H9 (cell line): ENCODE measurements around the gene IGF2R. TPM values are rescaled to one million over a fixed set of nuclear protein-coding genes. Genes with fewer than 3 reads are reported as not detected.
A peak's percentile ranks its signal among the peaks of the same experiment; 100 is the strongest.

Source experiments
- DNase-seq: peaks from one replicate; pipeline ENCODE4 v3.0.0-alpha.2; 2017
- H2AFZ ChIP-seq: one replicate; pipeline ENCODE4 v1.6.1; 2013; ENCODE audit warnings: mild to moderate bottlenecking, low read length, control low read depth, moderate library complexity
- H2AK5ac ChIP-seq: 2 replicates; pipeline ENCODE4 v1.6.1; 2013; ENCODE audit warnings: low read length, control low read depth, mixed read lengths; ENCODE audit not compliant: insufficient read length
- H2BK120ac ChIP-seq: one replicate; pipeline ENCODE4 v1.6.1; 2013; ENCODE audit warnings: low read depth, mild to moderate bottlenecking, low read length, control low read depth, inconsistent platforms; ENCODE audit not compliant: poor library complexity, severe bottlenecking
- H2BK12ac ChIP-seq: 2 replicates; pipeline ENCODE4 v1.6.1; 2013; ENCODE audit warnings: low read length, control low read depth, mixed read lengths, low read depth; ENCODE audit not compliant: insufficient read length
- H2BK15ac ChIP-seq: 2 replicates; pipeline ENCODE4 v1.6.1; 2013; ENCODE audit warnings: low read depth, low read length, control low read depth
- H2BK20ac ChIP-seq: one replicate; pipeline ENCODE4 v1.6.1; 2013; ENCODE audit warnings: low read depth, mild to moderate bottlenecking, low read length, control low read depth, inconsistent platforms; ENCODE audit not compliant: poor library complexity, severe bottlenecking
- H2BK5ac ChIP-seq: 2 replicates; pipeline ENCODE4 v1.6.1; 2013; ENCODE audit warnings: low read length, control low read depth, mixed read lengths; ENCODE audit not compliant: insufficient read length
- H3K14ac ChIP-seq: 2 replicates; pipeline ENCODE4 v1.6.1; 2013; ENCODE audit warnings: low read length, control low read depth; ENCODE audit not compliant: insufficient read depth
- H3K18ac ChIP-seq: 2 replicates; pipeline ENCODE4 v1.6.1; 2013; ENCODE audit warnings: low read depth, mild to moderate bottlenecking, mixed read lengths, low read length, control low read depth; ENCODE audit not compliant: insufficient read length
- H3K23ac ChIP-seq: 2 replicates; pipeline ENCODE4 v1.6.1; 2013; ENCODE audit warnings: low read length, control low read depth, mixed read lengths, low read depth; ENCODE audit not compliant: insufficient read length
- H3K23me2 ChIP-seq: 2 replicates; pipeline ENCODE4 v1.6.1; 2013; ENCODE audit warnings: low read depth, mild to moderate bottlenecking, mixed read lengths, low read length, control low read depth; ENCODE audit not compliant: insufficient read length, poor library complexity, severe bottlenecking
- H3K27ac ChIP-seq: 2 replicates; pipeline ENCODE4 v1.5.1; 2013; ENCODE audit warnings: low read length, control low read depth, mixed read lengths, low read depth; ENCODE audit not compliant: insufficient read length
- H3K27me3 ChIP-seq: 2 replicates; pipeline ENCODE4 v1.6.1; 2013; ENCODE audit warnings: low read length, control low read depth, inconsistent platforms; ENCODE audit not compliant: insufficient read depth
- H3K4ac ChIP-seq: 2 replicates; pipeline ENCODE4 v1.6.1; 2013; ENCODE audit warnings: low read depth, mild to moderate bottlenecking, control low read depth, inconsistent platforms, low read length, moderate library complexity
- H3K4me1 ChIP-seq: 2 replicates; pipeline ENCODE4 v1.6.1; 2013; ENCODE audit warnings: low read length, control low read depth, inconsistent platforms; ENCODE audit not compliant: insufficient read depth
- H3K4me2 ChIP-seq: 2 replicates; pipeline ENCODE4 v1.6.1; 2013; ENCODE audit warnings: low read length, control low read depth, mixed read lengths; ENCODE audit not compliant: insufficient read length, insufficient read depth
- H3K56ac ChIP-seq: 2 replicates; pipeline ENCODE4 v1.6.1; 2013; ENCODE audit warnings: low read depth, mild to moderate bottlenecking, mixed read lengths, low read length, control low read depth; ENCODE audit not compliant: insufficient read length
- H3K79me1 ChIP-seq: 2 replicates; pipeline ENCODE4 v1.6.1; 2013; ENCODE audit warnings: low read depth, mild to moderate bottlenecking, moderate library complexity, low read length, control low read depth, inconsistent platforms; ENCODE audit not compliant: insufficient read depth, poor library complexity, severe bottlenecking
- H3K79me2 ChIP-seq: 2 replicates; pipeline ENCODE4 v1.6.1; 2013; ENCODE audit warnings: low read length, control low read depth, inconsistent platforms; ENCODE audit not compliant: insufficient read depth
- H3K9ac ChIP-seq: 2 replicates; pipeline ENCODE4 v1.6.1; 2013; ENCODE audit warnings: low read length, control low read depth, mixed read lengths; ENCODE audit not compliant: insufficient read length; ENCODE audit errors: extremely low read depth
- H3K9me3 ChIP-seq: one replicate; pipeline ENCODE4 v1.6.1; 2013; ENCODE audit warnings: low read depth, low read length, inconsistent platforms; ENCODE audit not compliant: control insufficient read depth
- H3T11ph ChIP-seq: one replicate; pipeline ENCODE4 v1.6.1; 2013; ENCODE audit warnings: mild to moderate bottlenecking, low read length, control low read depth, inconsistent platforms
- H4K20me1 ChIP-seq: one replicate; pipeline ENCODE4 v1.6.1; 2013; ENCODE audit not compliant: control insufficient read depth, insufficient read length, insufficient read depth
- H4K5ac ChIP-seq: 2 replicates; pipeline ENCODE4 v1.6.1; 2013; ENCODE audit warnings: low read depth, mild to moderate bottlenecking, mixed read lengths, low read length, control low read depth; ENCODE audit not compliant: insufficient read length
- H4K8ac ChIP-seq: replicated peaks from 2 replicates; pipeline ENCODE4 v1.6.1; 2013; ENCODE audit warnings: low read length, control low read depth, mixed read lengths, low read depth; ENCODE audit not compliant: insufficient read length
- H4K91ac ChIP-seq: 2 replicates; pipeline ENCODE4 v1.6.1; 2013; ENCODE audit warnings: low read depth, mild to moderate bottlenecking, moderate library complexity, mixed read lengths, low read length, control low read depth; ENCODE audit not compliant: insufficient read length
- H3K27ac Mint-ChIP-seq, 3 experiments: 2 replicates in 2 of 3; 3 replicates in 1 of 3; pipeline ENCODE4 v1.8.0; 2020 to 2021; ENCODE audit warnings: mixed read lengths in 3 of 3, mild to moderate bottlenecking in 1 of 3, moderate library complexity in 1 of 3
- H3K27me3 Mint-ChIP-seq: 2 replicates; pipeline ENCODE4 v1.8.0; 2021; ENCODE audit warnings: low read depth, mild to moderate bottlenecking, moderate library complexity, mixed read lengths
- H3K36me3 Mint-ChIP-seq, 3 experiments: 2 replicates in 2 of 3; 3 replicates in 1 of 3; pipeline ENCODE4 v1.8.0; 2020 to 2021; ENCODE audit warnings: low read depth in 3 of 3, mixed read lengths in 3 of 3; ENCODE audit not compliant: insufficient read depth in 1 of 3
- H3K4me1 Mint-ChIP-seq, 2 experiments: 2 replicates each; pipeline ENCODE4 v1.8.0; 2020; ENCODE audit warnings: mixed read lengths in 2 of 2
- H3K4me3 Mint-ChIP-seq, 2 experiments: 2 replicates in 1 of 2; 3 replicates in 1 of 2; pipeline ENCODE4 v1.8.0; 2020 to 2021; ENCODE audit warnings: mild to moderate bottlenecking in 2 of 2, mixed read lengths in 2 of 2, moderate library complexity in 1 of 2
- H3K9me3 Mint-ChIP-seq, 2 experiments: 2 replicates in 1 of 2; 3 replicates in 1 of 2; pipeline ENCODE4 v1.8.0; 2020; ENCODE audit warnings: mild to moderate bottlenecking in 2 of 2, mixed read lengths in 2 of 2, moderate library complexity in 1 of 2
- WGBS: extraction: QIAGEN DNeasy Blood & Tissue Kit; methylation state at CpG from one replicate; pipeline ENCODE4 v1.1.7; 2013; ENCODE audit warnings: missing lambda C conversion rate, low lambda C conversion rate, mixed read lengths; ENCODE audit not compliant: insufficient read length; ENCODE audit errors: extremely low coverage; 5-methylcytosine and 5-hydroxymethylcytosine counted together
- total RNA-seq: library from RNA; stranded (reverse); gene quantifications from 2 replicates; pipeline ENCODE4 v1.2.1, GENCODE V29; 2021
- TF ChIP-seq, protein P1 (sequence below): fragments of 200-600 bp; sonication (generic); conservative IDR thresholded peaks from 3 replicates; pipeline ENCODE4 v1.8.0; 2021; ENCODE audit warnings: antibody characterized with exemption, mild to moderate bottlenecking

IGF2R gene
- total RNA-seq, 1 experiment from 2014 or later, result 66.7 TPM

DNA sequence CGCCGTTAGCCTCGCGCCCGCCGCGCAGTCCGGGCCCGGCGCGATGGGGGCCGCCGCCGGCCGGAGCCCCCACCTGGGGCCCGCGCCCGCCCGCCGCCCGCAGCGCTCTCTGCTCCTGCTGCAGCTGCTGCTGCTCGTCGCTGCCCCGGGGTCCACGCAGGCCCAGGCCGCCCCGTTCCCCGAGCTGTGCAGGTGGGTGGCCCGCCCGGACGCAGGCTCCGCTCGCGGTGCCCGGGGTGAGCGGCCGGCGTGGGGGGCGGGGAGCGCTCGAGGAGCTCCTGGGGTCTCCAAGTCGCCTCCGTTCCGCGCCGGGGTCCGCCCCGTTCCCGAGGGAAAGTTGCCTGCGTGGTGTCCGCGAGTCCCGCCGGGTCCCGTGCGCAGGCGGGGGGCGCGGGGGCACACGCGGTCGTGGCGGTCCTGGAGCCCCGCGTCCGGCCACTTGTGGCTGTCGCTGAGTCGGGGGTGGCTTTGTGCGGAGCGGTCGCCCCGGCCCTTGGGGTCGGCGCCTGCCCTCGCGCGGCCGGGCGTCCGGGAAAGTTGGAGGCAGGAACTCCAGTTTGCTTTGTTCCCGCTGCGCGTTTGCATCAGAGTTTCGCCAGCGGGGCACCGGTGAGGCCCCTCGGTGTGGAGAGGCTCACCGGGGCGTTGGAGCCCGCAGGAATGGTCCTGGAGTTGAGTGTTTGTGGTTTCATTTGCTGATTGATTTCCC lies 476 bp downstream of the IGF2R start:
- H2BK5ac ChIP-seq, result no peak overlapping the region
- Mint-ChIP-seq H3K4me1 (peaks cover 37 to 42% of the 10 kb centered on the region in 2 experiments), H3K27ac (peak overlapping the region in 2 of 3 experiments; percentile 44 to 95; a peak in 3 of 7 replicates), H3K4me3 (peak overlapping the region; percentile 80 to 96), H3K36me3 (no peaks in the 10 kb centered on the region; a peak in 2 of 7 replicates), H3K9me3 (no peaks in the 10 kb centered on the region), H3K27me3 (peaks cover 31% of the 10 kb centered on the region)
- no peak overlapping the region for H3K56ac ChIP-seq
- H4K5ac ChIP-seq, result no peak overlapping the region
- H3K23me2 ChIP-seq, result peaks cover 3% of the 10 kb centered on the region
- H3K79me2 ChIP-seq, result peaks cover 36% of the 10 kb centered on the region; the same call in 1 of the 2 replicates
- no peak overlapping the region for H2AFZ ChIP-seq
- no peak overlapping the region for H2BK15ac ChIP-seq
- no peaks in the 10 kb centered on the region; the same call in 1 of the 2 replicates for H3K27me3 ChIP-seq
- peak overlapping the region; percentile 90 for H3K14ac ChIP-seq
- H3K18ac ChIP-seq, result no peak overlapping the region
- H4K8ac ChIP-seq, result no peak overlapping the region
- no CpG with 5 or more reads among the region's 91 CpGs for WGBS
- H2BK20ac ChIP-seq, result no peak overlapping the region
- H3K9me3 ChIP-seq, result no peaks in the 10 kb centered on the region
- no peak for DNase-seq
- H3K4ac ChIP-seq, result no peak overlapping the region; the same call in 1 of the 2 replicates
- peak overlapping the region; percentile 76 for H3K4me2 ChIP-seq
- no peak overlapping the region for H2BK12ac ChIP-seq
- H4K91ac ChIP-seq, result no peak overlapping the region
- H3K23ac ChIP-seq, result no peak overlapping the region
- H3K4me1 ChIP-seq, result peaks cover 7% of the 10 kb centered on the region; the same call in 1 of the 2 replicates
- peak overlapping the region; percentile 80 for H3K9ac ChIP-seq
- no peaks in the 10 kb centered on the region for H3K79me1 ChIP-seq
- no peak overlapping the region for H2AK5ac ChIP-seq
- no peaks in the 10 kb centered on the region for H4K20me1 ChIP-seq
- TF ChIP-seq, protein P1, sequence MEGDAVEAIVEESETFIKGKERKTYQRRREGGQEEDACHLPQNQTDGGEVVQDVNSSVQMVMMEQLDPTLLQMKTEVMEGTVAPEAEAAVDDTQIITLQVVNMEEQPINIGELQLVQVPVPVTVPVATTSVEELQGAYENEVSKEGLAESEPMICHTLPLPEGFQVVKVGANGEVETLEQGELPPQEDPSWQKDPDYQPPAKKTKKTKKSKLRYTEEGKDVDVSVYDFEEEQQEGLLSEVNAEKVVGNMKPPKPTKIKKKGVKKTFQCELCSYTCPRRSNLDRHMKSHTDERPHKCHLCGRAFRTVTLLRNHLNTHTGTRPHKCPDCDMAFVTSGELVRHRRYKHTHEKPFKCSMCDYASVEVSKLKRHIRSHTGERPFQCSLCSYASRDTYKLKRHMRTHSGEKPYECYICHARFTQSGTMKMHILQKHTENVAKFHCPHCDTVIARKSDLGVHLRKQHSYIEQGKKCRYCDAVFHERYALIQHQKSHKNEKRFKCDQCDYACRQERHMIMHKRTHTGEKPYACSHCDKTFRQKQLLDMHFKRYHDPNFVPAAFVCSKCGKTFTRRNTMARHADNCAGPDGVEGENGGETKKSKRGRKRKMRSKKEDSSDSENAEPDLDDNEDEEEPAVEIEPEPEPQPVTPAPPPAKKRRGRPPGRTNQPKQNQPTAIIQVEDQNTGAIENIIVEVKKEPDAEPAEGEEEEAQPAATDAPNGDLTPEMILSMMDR, result no peak; the same call in 2 of the 3 replicates
- H3K27ac ChIP-seq, result no peak overlapping the region
- no peak overlapping the region for H3T11ph ChIP-seq
- no peak overlapping the region for H2BK120ac ChIP-seq
